Fibroblast of the aortic adventitia (primary cell): ENCODE results near the gene WDR64. TPM values are rescaled to one million over a fixed set of nuclear protein-coding genes. Genes with fewer than 3 reads are reported as not detected.
"Not testable (repeated sequence)": the region's sequence is repeated elsewhere in the genome, so short reads cannot be mapped to it uniquely, and the experiment has no call there.

Experiments
- DNase-seq: peaks from one replicate; pipeline ENCODE4 v3.0.0-alpha.2; 2010; ENCODE audit warnings: low read depth
- H3K4me3 ChIP-seq: 2 replicates; pipeline ENCODE4 v1.5.1; 2011; ENCODE audit warnings: low read depth, mild to moderate bottlenecking, control low read depth, low read length, moderate library complexity
- total RNA-seq: library from RNA; depleted of rRNA; stranded (reverse); fragments of >200 nt; gene quantifications from 2 replicates; pipeline ENCODE4 v1.2.3, GENCODE V29; 2012; ENCODE audit warnings: low replicate concordance
- TF ChIP-seq, protein P1 (sequence below): IDR thresholded peaks from 2 replicates; pipeline ENCODE4 v1.5.1; 2011; ENCODE audit warnings: mild to moderate bottlenecking, low read length, control low read depth, inconsistent platforms; ENCODE audit not compliant: insufficient read depth

WDR64 gene
- total RNA-seq, 1 donor, result not detected

DNA sequence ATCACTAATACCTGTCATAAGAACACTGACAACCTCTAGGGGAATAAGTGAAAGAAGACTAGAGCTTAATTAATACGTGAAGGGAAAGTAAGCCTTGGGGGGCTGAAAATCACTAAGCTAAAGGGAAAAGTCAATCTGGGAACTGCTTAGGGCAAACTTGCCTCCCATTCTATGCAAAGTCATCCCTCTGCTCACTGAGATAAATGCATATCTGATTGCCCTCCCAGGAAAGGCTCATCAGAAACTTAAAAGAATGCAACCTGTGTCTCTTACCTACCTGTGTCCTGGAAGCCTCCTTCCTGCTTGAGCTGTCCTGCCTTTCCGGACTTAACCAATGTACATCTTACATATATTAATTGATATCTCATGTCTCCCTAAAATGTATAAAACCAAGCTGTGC, 81.8 kb downstream of the WDR64 start:
- TF ChIP-seq, protein P1, sequence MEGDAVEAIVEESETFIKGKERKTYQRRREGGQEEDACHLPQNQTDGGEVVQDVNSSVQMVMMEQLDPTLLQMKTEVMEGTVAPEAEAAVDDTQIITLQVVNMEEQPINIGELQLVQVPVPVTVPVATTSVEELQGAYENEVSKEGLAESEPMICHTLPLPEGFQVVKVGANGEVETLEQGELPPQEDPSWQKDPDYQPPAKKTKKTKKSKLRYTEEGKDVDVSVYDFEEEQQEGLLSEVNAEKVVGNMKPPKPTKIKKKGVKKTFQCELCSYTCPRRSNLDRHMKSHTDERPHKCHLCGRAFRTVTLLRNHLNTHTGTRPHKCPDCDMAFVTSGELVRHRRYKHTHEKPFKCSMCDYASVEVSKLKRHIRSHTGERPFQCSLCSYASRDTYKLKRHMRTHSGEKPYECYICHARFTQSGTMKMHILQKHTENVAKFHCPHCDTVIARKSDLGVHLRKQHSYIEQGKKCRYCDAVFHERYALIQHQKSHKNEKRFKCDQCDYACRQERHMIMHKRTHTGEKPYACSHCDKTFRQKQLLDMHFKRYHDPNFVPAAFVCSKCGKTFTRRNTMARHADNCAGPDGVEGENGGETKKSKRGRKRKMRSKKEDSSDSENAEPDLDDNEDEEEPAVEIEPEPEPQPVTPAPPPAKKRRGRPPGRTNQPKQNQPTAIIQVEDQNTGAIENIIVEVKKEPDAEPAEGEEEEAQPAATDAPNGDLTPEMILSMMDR, result no peak
- no peak overlapping the region for H3K4me3 ChIP-seq
- no peak for DNase-seq

DNA sequence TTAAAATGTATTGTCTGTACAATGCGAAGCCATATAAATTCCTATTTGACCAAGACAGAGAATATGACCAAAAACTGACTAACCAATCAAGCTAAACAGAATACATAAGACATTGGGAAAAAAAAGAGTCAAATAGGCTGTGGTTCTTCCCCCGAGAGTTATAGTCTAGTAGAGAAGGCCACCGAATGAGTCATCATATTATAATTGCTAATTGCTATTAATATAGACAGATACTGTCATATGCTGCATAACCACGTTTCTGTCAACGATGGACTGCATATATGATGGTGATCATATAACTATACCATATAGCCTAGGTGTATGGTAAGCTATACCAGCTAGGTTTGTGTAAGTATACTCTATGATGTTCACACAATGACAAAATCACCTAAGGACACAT, 82.5 kb downstream of the WDR64 start:
- TF ChIP-seq, protein P1, result no peak
- no peak for DNase-seq
- H3K4me3 ChIP-seq, result no peak overlapping the region

DNA sequence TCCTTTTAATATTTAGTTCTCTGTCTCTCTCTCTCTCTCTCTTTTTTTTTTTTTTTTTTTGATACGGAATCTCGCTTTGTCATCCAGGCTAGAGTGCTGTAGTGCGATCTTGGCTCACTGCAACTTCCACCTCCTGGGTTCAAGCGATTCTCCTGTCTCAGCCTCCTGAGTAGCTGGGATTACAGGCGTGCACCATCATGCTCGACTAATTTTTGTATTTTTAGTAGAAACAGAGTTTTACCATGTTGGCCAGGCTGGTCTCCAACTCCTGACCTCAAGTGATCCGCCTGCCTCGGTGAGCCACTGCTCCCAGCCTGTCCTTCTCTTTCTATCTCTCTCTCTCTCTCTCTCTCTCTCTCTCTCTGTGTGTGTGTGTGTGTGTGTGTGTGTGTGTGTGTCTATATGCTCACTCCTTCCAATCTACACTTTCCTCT, 83.4 kb downstream of the WDR64 start:
- not testable (repeated sequence) for H3K4me3 ChIP-seq, DNase-seq

DNA sequence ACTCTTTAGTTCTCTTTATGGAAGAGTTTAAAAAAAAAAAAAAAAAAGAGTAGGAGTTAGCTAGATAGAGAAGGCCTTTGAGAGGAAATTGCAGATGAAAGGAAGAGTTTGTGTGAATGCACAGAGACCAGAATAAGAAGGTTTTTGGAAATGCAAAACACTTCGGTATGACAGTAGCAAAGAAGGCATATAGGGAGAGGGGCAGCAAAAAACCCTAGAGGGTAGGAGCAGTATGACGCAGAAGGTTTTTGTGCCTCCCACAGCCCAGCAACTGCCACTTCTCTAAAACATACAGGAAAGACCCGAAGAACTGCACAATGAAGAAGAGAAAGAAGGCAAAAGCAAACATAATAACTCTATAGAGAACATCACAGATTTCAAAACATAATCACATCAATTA, 84.3 kb downstream of the WDR64 start:
- TF ChIP-seq, protein P1, result no peak
- DNase-seq, result no peak

DNA sequence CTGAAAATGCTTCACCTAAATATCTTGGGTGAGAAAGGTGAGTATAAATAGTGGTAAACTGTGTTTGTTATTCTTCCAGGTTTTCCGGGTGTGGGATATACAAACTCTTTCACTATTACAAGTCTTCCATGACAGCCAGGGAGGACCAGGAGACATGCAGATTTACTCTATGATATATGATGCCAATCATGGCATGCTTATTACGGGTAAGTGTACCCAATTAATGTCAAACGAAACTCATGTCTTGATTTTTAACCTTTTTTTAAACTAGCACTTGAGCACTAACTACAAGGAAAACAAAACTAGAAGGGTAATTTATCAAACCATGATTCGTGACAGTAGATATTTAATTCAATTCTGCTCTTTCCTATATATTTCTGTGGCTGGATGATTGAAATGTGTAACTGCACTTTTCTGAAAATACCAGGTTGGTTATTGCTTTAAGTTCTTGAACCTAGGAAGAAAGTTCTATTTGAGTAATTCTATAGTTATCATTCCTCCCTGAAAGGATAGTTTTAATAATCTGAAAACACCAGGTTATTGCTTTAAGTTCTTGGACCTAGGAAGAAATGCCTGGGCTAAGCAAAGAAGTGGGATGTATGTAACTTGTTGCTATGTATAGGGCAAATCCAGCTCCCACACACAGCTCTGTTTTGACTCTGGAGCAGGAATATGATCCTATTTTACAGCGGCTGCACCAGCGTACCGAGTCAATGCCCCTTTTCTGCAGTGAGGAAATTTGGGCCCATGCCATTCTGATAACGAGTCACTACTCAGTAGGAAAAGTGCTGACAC, 86.4 kb downstream of the WDR64 start:
- H3K4me3 ChIP-seq, result no peak overlapping the region
- no peak for DNase-seq
- TF ChIP-seq, protein P1, result no peak

More for the DNA sequence above, 84.3 kb downstream of the WDR64 start:
- H3K4me3 ChIP-seq, result no peak overlapping the region

DNA sequence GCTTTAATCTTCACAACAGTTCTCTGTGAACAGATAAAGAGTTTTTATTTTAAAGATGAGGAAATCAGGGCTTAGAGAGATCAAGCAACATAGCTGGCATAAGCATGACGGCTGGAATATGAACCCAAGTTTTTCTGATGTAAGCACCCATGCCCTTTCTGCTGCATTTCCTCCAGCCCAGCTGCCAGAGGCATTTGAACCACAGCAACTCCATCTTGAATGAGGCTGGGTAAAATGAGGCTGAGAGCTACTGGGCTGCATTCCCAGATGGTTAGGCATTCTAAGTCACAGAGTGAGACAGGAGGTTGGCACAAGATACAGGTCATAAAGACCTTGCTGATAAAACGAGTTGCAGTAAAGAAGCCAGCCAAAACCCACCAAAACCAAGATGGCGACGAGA, 90.0 kb downstream of the WDR64 start:
- H3K4me3 ChIP-seq, result no peak overlapping the region
- TF ChIP-seq, protein P1, result no peak
- DNase-seq, result no peak

DNA sequence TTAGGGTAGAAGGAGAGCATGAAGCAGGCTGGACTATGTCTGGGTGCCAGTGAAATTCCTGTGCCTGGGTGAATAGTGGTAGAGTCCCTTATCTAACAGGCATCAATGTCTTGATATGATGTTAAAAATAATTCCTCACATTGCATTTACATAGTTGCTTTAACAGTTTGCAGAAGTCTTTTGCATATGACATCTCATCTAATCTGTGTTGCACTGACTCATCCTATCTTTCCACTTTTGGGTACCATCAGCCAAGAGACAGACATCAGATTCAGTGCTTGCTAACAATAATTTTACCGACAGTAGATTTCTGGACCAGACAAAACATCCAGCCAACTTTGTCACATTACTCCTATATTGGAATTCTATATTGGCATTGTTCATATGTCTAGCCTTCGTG, 92.5 kb downstream of the WDR64 start:
- H3K4me3 ChIP-seq, result no peak overlapping the region
- TF ChIP-seq, protein P1, result no peak
- DNase-seq, result no peak
